ENCODE data around the gene STEAP1.

Gene STEAP1

GRCh38 chr7:90213521-90213920 lies 59.3 kb downstream of the STEAP1 start:
- no peak for DNase-seq
